Vagina (tissue), 2 donors: ENCODE results near the gene PDZD4. TPM values are rescaled to one million over a fixed set of nuclear protein-coding genes. Genes with fewer than 3 reads are reported as not detected.

Source experiments
- DNase-seq, 2 donors: peaks; one replicate each; pipeline ENCODE4 v3.0.0-alpha.2; 2017; ENCODE audit errors: extremely low spot score in 2 of 2
- H3K27ac ChIP-seq: fragments of 200-600 bp; sonication (generic); one replicate; pipeline ENCODE4 v1.5.1; 2019
- H3K27me3 ChIP-seq: fragments of 200-600 bp; sonication (generic); one replicate; pipeline ENCODE4 v1.5.1; 2019
- H3K36me3 ChIP-seq, 2 donors: fragments of 200-600 bp; sonication (generic); one replicate each; pipeline ENCODE4 v1.5.1; 2017 to 2019
- H3K4me1 ChIP-seq: fragments of 200-600 bp; sonication (generic); one replicate; pipeline ENCODE4 v1.5.1; 2019
- H3K4me3 ChIP-seq, 2 donors: fragments of 200-600 bp; sonication (generic); 1 replicate in 1 of 2; 2 replicates in 1 of 2; pipeline ENCODE4 v1.5.1; 2016 to 2019
- H3K9me3 ChIP-seq: fragments of 200-600 bp; sonication (generic); one replicate; pipeline ENCODE4 v1.5.1; 2019
- CTCF ChIP-seq, 3 experiments: fragments of 450-650 bp in 2 of 3; fragments of 200-600 bp in 1 of 3; sonication (generic) in 1 of 3; IDR thresholded peaks; one replicate each; pipeline ENCODE4 v1.5.1; 2017 to 2019; ENCODE audit warnings: antibody characterized with exemption in 3 of 3, mild to moderate bottlenecking in 2 of 3, moderate library complexity in 2 of 3
- POLR2A ChIP-seq, 2 donors: fragments of 450-650 bp; IDR thresholded peaks; one replicate each; pipeline ENCODE4 v1.6.1; 2017; ENCODE audit warnings: antibody characterized with exemption in 2 of 2, mild to moderate bottlenecking in 2 of 2, moderate library complexity in 2 of 2
- POLR2AphosphoS5 ChIP-seq, 2 donors: sonication (generic); formaldehyde crosslinking; IDR thresholded peaks; one replicate each; pipeline ENCODE4 v1.9.0; 2017; ENCODE audit warnings: antibody characterized with exemption in 2 of 2, mild to moderate bottlenecking in 2 of 2, low read depth in 1 of 2; ENCODE audit not compliant: insufficient read depth in 1 of 2
- intact Hi-C: fragments of 100-400 bp; cut with DNase I; formaldehyde crosslinking; loops from one replicate; pipeline ENCODE4 v1.15.1; 2023
- total RNA-seq: library from RNA; depleted of rRNA; stranded (reverse); fragments of >200 nt; gene quantifications from one replicate; pipeline ENCODE4 v1.2.3, GENCODE V29; 2016

Gene PDZD4
- total RNA-seq, 1 donor from 2014 or later: 10.3 TPM

- intact Hi-C loops: no loop called here
- Histone ChIP-seq H3K27ac (no peak overlapping the region), H3K4me1 (no peaks in the 10 kb centered on the region), H3K27me3 (no peaks in the 10 kb centered on the region), H3K4me3 (no peak overlapping the region), H3K9me3 (no peaks in the 10 kb centered on the region), H3K36me3 (no peaks in the 10 kb centered on the region)
- no peak for DNase-seq
- TF ChIP-seq POLR2A (IDR thresholded peaks at IDR 0.05) (no peak), CTCF (IDR thresholded peaks at IDR 0.05) (no peak), POLR2AphosphoS5 (IDR thresholded peaks at IDR 0.05; ENCODE audit: insufficient read depth in 1 of 2, low read depth in 1 of 2) (no peak)
Measured at GRCh38 chrX:153848325-153848724, 18.0 kb upstream of the PDZD4 start.

GRCh38 chrX:153845842-153846241 lies 15.5 kb upstream of the PDZD4 start:
- intact Hi-C loops: no loop called here
- H3K27ac ChIP-seq: no peak overlapping the region
- no peaks in the 10 kb centered on the region for H3K9me3 ChIP-seq
- H3K27me3 ChIP-seq: no peaks in the 10 kb centered on the region
- no peak overlapping the region for H3K4me3 ChIP-seq
- TF ChIP-seq CTCF (IDR thresholded peaks at IDR 0.05) (no peak), POLR2AphosphoS5 (IDR thresholded peaks at IDR 0.05; ENCODE audit: insufficient read depth in 1 of 2, low read depth in 1 of 2) (no peak), POLR2A (IDR thresholded peaks at IDR 0.05) (no peak)
- no peaks in the 10 kb centered on the region for H3K36me3 ChIP-seq
- no peaks in the 10 kb centered on the region for H3K4me1 ChIP-seq
- no peak for DNase-seq

DNA sequence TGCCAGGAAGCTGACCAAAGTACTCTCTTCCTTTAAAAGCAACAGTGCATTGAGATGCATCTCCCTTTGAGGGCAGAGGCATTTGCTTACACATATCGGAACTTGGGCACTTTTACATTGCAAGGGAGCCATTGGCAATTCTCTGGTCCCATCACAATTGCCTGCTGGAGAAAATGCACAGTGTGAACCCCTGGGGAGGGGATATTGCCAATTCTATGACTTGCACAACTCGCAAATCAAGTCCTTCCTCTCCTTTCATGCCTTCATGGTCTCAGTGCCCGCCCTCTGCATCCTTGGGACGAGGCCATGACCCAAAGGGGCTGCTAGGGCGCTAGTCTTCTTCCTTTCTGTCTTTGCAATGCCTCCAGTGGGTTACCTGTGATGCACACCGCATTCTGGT lies 14.9 kb upstream of the PDZD4 start:
- no peak overlapping the region for H3K4me3 ChIP-seq
- H3K4me1 ChIP-seq: no peaks in the 10 kb centered on the region
- H3K27ac ChIP-seq: no peak overlapping the region
- H3K9me3 ChIP-seq: no peaks in the 10 kb centered on the region
- intact Hi-C loops: no loop called here
- no peaks in the 10 kb centered on the region for H3K36me3 ChIP-seq
- DNase-seq: no peak
- H3K27me3 ChIP-seq: no peaks in the 10 kb centered on the region
- TF ChIP-seq CTCF (IDR thresholded peaks at IDR 0.05) (no peak), POLR2AphosphoS5 (IDR thresholded peaks at IDR 0.05; ENCODE audit: insufficient read depth in 1 of 2, low read depth in 1 of 2) (no peak), POLR2A (IDR thresholded peaks at IDR 0.05) (no peak)

GRCh38 chrX:153844509-153845082 lies 14.3 kb upstream of the PDZD4 start:
- no peak overlapping the region for H3K27ac ChIP-seq
- no peaks in the 10 kb centered on the region for H3K4me1 ChIP-seq
- no peak for DNase-seq
- intact Hi-C loops: no loop called here
- no peaks in the 10 kb centered on the region for H3K27me3 ChIP-seq
- no peaks in the 10 kb centered on the region for H3K9me3 ChIP-seq
- H3K36me3 ChIP-seq: no peaks in the 10 kb centered on the region
- no peak for TF ChIP-seq POLR2AphosphoS5 (IDR thresholded peaks at IDR 0.05; ENCODE audit: insufficient read depth in 1 of 2, low read depth in 1 of 2)
- no peak for TF ChIP-seq CTCF (IDR thresholded peaks at IDR 0.05)
- no peak for TF ChIP-seq POLR2A (IDR thresholded peaks at IDR 0.05)
- H3K4me3 ChIP-seq: no peak overlapping the region

- no peak overlapping the region for H3K27ac ChIP-seq
- TF ChIP-seq CTCF (IDR thresholded peaks at IDR 0.05) (no peak), POLR2A (IDR thresholded peaks at IDR 0.05) (no peak), POLR2AphosphoS5 (IDR thresholded peaks at IDR 0.05; ENCODE audit: insufficient read depth in 1 of 2, low read depth in 1 of 2) (no peak)
- no peak overlapping the region for H3K4me3 ChIP-seq
- DNase-seq: no peak
- no peaks in the 10 kb centered on the region for H3K4me1 ChIP-seq
- intact Hi-C loops: no loop called here
- no peaks in the 10 kb centered on the region for H3K36me3 ChIP-seq
- H3K9me3 ChIP-seq: no peaks in the 10 kb centered on the region
- no peaks in the 10 kb centered on the region for H3K27me3 ChIP-seq
Measured at GRCh38 chrX:153836921-153837320, 6.6 kb upstream of the PDZD4 start.
